ENCODE data around the gene ACTR3.
A peak's percentile ranks its signal among the peaks of the same experiment; 100 is the strongest.

ACTR3 gene

GRCh38 chr2:113888641-113889470 lies 1.0 kb upstream of the ACTR3 start:
- DNase-seq (ENCODE audit: low read depth) = no peak
- TF ChIP-seq MAX (IDR thresholded peaks at IDR 0.05; ENCODE audit: low read depth, low read length) (no peak), POLR2A (IDR thresholded peaks at IDR 0.05; ENCODE audit: extremely low read depth, insufficient read length) (no peak), MYC (IDR thresholded peaks at IDR 0.05; ENCODE audit: low read depth, low read length) (no peak), CTCF (IDR thresholded peaks at IDR 0.05; ENCODE audit: low read depth, low read length) (no peak)
- peak overlapping the region; percentile 92 for H3K4me3 ChIP-seq (ENCODE audit: low read depth, low read length)

- DNase-seq (ENCODE audit: low read depth) = peak; percentile 84
- H3K4me3 ChIP-seq (ENCODE audit: low read depth, low read length) = peak overlapping the region; percentile 76
- TF ChIP-seq MYC (IDR thresholded peaks at IDR 0.05; ENCODE audit: low read depth, low read length) (peak; percentile 38), CTCF (IDR thresholded peaks at IDR 0.05; ENCODE audit: low read depth, low read length) (no peak), MAX (IDR thresholded peaks at IDR 0.05; ENCODE audit: low read depth, low read length) (peak; percentile 64), POLR2A (IDR thresholded peaks at IDR 0.05; ENCODE audit: extremely low read depth, insufficient read length) (peak; percentile 52)
Observed at GRCh38 chr2:113890253-113891235, 655 bp downstream of the ACTR3 start.

GRCh38 chr2:113891265-113891959 lies 1.5 kb downstream of the ACTR3 start:
- TF ChIP-seq MYC (IDR thresholded peaks at IDR 0.05; ENCODE audit: low read depth, low read length) (no peak), MAX (IDR thresholded peaks at IDR 0.05; ENCODE audit: low read depth, low read length) (no peak), POLR2A (IDR thresholded peaks at IDR 0.05; ENCODE audit: extremely low read depth, insufficient read length) (no peak), CTCF (IDR thresholded peaks at IDR 0.05; ENCODE audit: low read depth, low read length) (no peak)
- DNase-seq (ENCODE audit: low read depth) = no peak
- H3K4me3 ChIP-seq (ENCODE audit: low read depth, low read length) = peak overlapping the region; percentile 76

- peak overlapping the region; percentile 76 for H3K4me3 ChIP-seq (ENCODE audit: low read depth, low read length)
- DNase-seq (ENCODE audit: low read depth) = peak; percentile 27
- TF ChIP-seq POLR2A (IDR thresholded peaks at IDR 0.05; ENCODE audit: extremely low read depth, insufficient read length) (no peak), MAX (IDR thresholded peaks at IDR 0.05; ENCODE audit: low read depth, low read length) (no peak), CTCF (IDR thresholded peaks at IDR 0.05; ENCODE audit: low read depth, low read length) (no peak), MYC (IDR thresholded peaks at IDR 0.05; ENCODE audit: low read depth, low read length) (no peak)
Observed at GRCh38 chr2:113892004-113892710, 2.3 kb downstream of the ACTR3 start.
